ENCODE results near the gene LRFN4.

DNA sequence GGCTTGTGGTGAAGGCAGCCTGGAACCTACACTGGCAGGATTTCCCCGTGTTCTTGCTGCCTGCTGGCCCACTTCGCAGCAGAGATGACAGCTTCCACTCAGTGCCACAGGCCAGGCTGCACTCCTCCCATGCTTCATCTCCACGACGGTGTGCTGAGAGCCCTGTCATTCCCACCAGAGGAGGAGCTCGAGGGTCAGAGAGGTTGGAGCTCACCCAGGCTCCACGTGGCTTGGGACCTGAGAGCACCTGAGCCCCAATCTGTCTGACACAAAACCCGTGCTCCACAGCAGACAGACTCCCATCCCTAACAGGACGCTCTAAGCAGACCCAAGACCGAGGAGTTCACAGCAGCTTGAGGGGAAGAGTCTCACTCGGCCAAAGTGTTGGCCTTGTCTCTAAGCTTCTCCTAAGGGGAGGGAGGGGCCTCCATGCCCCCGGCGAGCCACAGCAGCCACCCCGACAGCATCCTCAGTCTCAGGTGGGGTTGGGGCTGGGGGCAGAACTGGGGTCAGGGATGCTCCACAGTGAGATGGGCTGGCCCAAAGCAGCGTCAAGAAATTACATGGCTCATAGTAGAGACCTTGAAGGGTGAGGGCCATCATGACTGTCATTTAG lies 10.7 kb downstream of the LRFN4 start:
- TF ChIP-seq, protein P1, sequence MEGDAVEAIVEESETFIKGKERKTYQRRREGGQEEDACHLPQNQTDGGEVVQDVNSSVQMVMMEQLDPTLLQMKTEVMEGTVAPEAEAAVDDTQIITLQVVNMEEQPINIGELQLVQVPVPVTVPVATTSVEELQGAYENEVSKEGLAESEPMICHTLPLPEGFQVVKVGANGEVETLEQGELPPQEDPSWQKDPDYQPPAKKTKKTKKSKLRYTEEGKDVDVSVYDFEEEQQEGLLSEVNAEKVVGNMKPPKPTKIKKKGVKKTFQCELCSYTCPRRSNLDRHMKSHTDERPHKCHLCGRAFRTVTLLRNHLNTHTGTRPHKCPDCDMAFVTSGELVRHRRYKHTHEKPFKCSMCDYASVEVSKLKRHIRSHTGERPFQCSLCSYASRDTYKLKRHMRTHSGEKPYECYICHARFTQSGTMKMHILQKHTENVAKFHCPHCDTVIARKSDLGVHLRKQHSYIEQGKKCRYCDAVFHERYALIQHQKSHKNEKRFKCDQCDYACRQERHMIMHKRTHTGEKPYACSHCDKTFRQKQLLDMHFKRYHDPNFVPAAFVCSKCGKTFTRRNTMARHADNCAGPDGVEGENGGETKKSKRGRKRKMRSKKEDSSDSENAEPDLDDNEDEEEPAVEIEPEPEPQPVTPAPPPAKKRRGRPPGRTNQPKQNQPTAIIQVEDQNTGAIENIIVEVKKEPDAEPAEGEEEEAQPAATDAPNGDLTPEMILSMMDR (IDR thresholded peaks at IDR 0.05) = no peak
- TF ChIP-seq POLR2A (IDR thresholded peaks at IDR 0.05) (no peak), POLR2AphosphoS5 (IDR thresholded peaks at IDR 0.05) (no peak)
